GM11168 (cell line): ENCODE results near the gene MSRB1.

Experiments used
- in situ Hi-C: fragments of 300-500 bp; cut with MboI; formaldehyde crosslinking; loops from one replicate; pipeline ENCODE4 v1.12.0; 2022; ENCODE audit warnings: low sequenced_read_pairs; ENCODE audit not compliant: unreplicated experiment

The MSRB1 gene

DNA sequence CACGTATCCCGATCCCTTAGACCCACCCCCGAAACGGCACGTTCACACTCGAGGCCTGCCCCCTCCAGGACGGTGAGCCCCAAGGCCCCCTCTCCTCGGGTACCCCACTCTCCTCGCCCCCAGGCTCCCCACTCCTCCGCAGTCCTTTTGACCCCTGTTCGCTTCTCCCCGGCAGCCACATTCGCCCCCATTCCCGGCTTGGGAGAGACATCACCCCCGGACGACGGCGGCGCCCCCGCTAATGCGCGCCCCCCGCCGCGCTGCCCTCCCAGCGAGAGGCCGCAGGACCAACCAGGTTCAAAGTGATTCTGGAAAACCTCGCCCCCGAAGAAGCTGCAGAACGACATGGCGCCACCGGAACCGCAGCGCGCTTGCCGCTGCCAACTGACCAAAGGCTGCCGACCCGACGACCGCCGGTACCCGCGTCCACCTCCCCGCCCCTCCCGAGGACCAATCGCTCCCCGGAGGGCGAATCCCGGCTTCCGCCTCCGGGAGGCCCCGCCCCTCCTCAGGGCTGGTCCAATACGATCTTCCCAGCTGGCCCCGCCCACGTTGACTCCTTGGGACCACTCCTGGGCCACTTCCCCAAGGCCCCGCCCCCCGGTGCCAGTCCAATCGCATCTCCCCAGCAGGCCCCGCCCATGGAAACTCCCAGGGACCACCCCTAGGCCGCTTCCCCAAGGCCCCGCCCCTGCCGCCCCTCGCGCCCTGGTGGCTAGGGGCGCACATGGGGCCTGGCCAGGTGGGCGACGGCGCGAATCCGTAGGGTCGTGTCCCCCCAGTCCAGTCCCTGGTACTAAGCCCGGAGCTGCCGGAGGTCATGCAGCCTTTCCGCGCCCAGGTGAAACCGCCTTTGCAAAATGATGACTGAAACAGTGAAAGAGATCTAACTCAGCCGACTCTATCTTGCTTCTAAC, at the start of gene MSRB1:
Gene MSRB1, minus strand, starts transcription at position 390 of the 917 bp plus-strand sequence. Its CDS starts 43 bp downstream, at position 347.
- in situ Hi-C loops, result no loop called here

- in situ Hi-C loops, result no loop called here
Measured at GRCh38 chr16:1991948-1992703, 49.1 kb upstream of the MSRB1 start.

GRCh38 chr16:1991588-1991947, 48.6 kb upstream of the MSRB1 start:
- in situ Hi-C loops, result no loop called here

GRCh38 chr16:1991135-1991551, 48.1 kb upstream of the MSRB1 start:
- in situ Hi-C loops, result no loop called here

GRCh38 chr16:1990351-1991134, 47.5 kb upstream of the MSRB1 start:
- in situ Hi-C loops, result no loop called here

- in situ Hi-C loops, result no loop called here
Measured at GRCh38 chr16:1990101-1990350, 47.0 kb upstream of the MSRB1 start.

DNA sequence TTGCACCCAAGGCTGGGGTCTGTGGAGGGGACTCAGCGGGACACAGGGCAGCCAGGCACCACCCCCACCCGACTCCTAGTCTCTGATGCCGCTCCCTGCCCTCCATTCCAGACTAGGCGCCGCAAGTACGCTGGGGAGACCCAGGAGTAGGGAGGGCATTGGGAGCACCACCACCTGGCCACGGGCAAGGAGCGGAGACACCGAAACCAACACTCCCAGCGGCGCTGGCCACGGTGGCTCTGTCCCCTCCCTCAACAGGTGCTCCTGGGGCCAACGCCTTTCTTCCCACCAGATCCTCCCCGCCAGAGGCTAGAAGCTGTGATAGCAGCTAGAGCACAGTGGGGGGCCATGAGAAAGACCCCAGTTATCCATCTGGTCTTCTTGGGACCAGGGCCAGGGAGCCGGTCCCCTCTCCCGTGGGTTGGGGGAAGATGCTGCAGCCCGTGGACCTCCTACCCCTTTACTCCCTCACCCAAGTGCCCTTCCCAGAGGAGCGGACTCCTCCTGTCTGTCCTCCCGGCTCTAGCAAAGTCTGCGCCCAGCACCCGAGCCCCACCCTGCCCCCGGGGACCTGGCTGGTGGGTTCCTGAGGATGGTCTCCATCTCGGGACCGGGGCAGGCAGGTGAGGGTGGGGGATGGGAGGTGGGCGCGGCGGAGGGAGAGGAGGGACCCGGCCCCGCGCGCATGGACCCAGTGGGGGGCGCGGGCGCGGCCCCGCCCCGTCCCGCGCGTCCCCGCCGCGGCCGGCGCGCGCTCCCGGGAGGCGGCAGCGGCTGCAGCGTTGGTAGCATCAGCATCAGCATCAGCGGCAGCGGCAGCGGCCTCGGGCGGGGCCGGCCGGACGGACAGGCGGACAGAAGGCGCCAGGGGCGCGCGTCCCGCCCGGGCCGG, 46.5 kb upstream of the MSRB1 start, which contains the start of gene SYNGR3:
Gene SYNGR3, plus strand, starts transcription at position 762 of the 892 bp plus-strand sequence. CDS start 133 bp downstream, outside the sequence.
- in situ Hi-C loops, result no loop called here

- in situ Hi-C loops, result no loop called here
Measured at GRCh38 chr16:1987198-1987597, 44.2 kb upstream of the MSRB1 start.

DNA sequence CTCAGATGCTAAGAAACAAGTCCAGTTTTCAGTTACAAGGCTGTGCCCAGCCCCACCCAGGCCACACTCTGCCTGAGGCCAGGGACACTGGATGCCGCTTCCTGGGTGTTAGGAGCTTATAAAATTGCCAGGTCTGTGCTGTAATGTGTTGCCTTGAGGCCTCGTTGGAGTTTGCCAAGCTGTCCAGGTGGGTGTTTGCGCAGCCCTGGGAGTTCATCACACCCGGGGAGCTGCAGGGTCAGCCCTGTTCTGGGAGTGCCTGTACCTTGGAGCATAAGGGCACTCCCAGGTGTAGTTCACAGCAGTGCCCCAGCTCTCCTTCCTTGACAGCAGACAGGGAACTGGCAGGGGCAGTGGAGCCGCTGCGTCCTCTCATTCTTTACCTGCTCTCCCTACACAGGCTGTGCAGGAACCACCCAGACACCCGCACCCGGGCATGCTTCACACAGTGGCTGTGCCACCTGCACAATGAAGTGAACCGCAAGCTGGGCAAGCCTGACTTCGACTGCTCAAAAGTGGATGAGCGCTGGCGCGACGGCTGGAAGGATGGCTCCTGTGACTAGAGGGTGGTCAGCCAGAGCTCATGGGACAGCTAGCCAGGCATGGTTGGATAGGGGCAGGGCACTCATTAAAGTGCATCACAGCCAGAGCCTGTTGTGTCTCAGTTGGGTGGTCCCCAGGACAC, 42.6 kb upstream of the MSRB1 start:
- in situ Hi-C loops, result no loop called here

DNA sequence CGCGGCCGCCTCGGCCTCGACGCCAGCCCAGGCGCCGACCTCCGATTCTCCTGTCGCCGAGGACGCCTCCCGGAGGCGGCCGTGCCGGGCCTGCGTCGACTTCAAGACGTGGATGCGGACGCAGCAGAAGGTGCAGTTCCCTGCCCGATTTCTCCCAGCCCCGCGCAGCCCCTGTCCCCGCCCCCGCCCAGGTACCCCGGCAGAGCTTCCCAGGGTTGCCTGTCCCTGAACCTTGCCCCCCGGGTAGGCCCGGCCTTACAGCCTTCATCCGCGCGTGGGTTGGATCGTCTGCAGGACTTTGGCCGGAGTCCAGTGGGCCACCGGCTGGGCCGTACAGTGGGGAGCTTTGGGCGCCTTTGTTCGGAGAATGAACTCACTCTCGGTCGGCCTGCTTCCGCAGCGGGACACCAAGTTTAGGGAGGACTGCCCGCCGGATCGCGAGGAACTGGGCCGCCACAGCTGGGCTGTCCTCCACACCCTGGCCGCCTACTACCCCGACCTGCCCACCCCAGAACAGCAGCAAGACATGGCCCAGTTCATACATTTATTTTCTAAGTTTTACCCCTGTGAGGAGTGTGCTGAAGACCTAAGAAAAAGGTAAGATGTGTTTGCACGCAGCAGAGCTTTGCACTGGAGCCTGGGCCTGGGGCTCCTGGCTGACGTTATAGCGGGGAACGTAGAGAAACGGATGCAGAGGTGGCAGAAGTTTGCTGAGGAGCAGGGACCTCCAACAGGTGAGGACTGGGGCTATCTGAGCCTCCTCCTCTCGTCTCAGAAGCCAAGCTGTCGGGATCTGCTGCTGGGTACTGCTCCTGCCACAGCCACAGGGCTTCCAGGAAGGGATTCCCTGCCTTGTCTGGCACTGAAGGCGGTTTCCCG, 41.6 kb upstream of the MSRB1 start:
- in situ Hi-C loops, result no loop called here

DNA sequence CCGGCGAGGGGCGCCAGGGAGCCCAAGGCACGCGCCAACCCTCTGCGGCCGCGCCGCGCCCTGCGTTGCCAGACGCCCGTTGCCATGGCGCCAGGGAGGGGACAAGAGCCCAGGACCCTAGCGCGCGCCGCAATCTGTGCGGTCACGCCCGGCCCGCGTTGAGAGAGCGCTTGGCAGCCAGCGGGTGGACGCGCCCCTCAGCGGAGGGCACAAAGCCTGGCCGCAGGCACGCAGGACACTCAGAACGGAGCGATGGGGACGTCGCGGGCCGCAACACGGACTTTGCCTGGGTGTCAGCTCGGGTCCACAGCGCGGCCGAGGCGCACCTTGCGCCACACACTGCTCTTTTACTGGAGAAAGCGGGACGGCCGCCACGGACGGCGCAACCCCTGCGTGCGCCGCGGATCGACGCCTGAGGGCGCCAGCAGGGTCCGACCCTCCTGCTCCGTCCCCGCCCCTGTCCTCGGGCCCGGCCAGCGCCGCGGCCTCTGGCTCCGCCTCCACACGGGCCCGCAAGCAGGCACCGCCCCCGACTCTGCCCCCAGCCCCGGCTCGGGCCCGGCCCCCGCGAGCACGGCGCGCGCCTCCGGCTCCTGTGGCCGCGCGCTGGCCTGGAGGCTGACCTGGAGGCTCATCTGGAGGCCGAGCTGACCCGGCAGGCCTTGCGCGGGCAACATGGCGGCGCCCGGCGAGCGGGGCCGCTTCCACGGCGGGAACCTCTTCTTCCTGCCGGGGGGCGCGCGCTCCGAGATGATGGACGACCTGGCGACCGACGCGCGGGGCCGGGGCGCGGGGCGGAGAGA, 40.7 kb upstream of the MSRB1 start, which contains the start of gene GFER:
Gene GFER, plus strand, starts transcription at position 650 of the 803 bp plus-strand sequence. Its CDS starts 26 bp downstream, at position 676.
- in situ Hi-C loops, result no loop called here

- in situ Hi-C loops, result no loop called here
Measured at GRCh38 chr16:1982991-1983543, 40.1 kb upstream of the MSRB1 start.

DNA sequence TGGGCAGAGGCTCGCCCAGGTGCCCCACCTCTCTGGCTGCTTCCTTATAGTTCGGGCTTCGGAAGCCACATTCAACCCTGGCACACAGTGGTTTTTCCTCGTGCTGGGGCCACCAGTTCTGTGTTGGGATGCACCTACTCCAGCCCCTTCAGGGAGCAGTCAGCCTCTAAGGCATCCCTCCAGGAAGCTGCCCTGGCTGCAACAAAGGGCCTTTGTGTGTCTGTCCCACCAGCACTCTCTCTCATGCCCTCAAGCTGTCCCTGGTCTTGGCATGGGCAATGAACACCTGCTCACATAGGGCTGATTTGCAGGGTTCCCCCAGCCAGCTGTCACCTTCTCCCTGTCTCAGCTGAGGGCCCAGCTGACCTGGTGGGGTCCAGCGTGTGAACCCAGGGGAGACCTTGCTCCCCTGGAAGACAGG, 39.0 kb upstream of the MSRB1 start:
- in situ Hi-C loops, result no loop called here

- in situ Hi-C loops, result no loop called here
Measured at GRCh38 chr16:1981398-1981836, 38.4 kb upstream of the MSRB1 start, which contains the start of gene NOXO1. NOXO1 (minus strand) TSS chr16:1981469; CDS start chr16:1981179, 290 bp downstream.

DNA sequence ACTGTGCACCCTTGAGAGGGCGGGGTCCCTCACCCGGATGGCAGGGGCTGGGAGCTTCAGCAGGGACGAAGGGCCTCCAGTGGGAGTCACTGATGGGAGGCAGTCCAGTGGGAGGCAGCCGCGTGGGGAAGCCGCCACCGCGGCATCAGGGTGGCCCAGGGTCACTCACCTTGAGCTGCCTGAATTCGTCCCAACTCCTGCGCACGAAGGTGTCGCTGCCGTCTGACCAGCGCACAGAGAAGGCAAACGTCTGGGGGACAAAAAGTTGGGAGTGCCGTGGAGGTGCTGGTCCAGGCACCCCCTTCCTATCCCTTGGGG, 37.7 kb upstream of the MSRB1 start:
- in situ Hi-C loops, result no loop called here

GRCh38 chr16:1980030-1980769, 37.2 kb upstream of the MSRB1 start:
- in situ Hi-C loops, result no loop called here
